ENCODE measurements around the gene PCGF2. TPM values are rescaled to one million over a fixed set of nuclear protein-coding genes. Genes with fewer than 3 reads are reported as not detected.

PCGF2 gene
- total RNA-seq (ENCODE audit: unreplicated experiment) = 70.1 TPM
- long read RNA-seq, partial matches to known transcripts = 1 of 2 reads
- long read RNA-seq, other reads (novel, unspliced or antisense) = 1 of 2 reads

DNA sequence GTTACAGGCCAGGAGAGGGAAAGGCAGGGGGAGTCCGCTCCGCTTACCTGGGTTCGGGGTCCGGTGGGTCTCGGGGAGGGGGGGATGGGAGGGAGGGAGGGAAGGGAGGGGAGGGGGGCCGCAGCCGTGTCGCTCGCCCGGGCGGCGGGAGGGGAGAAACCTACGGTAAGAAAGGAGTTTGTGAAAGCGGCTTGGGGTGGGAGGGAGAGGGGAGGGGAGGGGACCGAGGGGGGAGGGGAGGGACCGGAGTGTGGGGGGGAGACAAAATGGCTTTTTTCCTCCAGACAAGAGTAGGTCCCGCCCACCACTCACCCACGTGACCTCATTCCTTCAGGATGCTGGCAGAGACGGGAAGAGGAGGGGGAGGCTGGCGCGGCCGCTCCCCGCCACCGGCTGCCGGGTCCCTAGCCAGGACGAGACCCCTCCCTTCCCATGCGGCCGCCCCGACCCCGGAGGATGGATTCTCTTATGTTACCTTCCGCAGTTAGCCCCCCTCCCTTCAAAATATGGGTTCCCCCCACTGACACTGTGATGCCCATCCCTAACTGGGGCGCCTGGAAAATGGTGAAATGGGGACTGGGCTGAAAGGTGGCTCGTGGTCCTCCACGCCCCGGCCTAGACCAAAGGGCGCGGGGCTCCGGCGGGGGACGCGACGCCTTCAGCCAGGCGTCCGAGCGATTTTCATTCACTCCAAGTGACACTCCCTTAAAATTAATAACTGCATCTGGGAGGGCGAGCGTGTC is at the start of gene PCGF2:
Gene PCGF2, minus strand, starts transcription at position 188 of the 743 bp plus-strand sequence. CDS start 7,934 bp downstream, outside the sequence.
- H3K4me3 Mint-ChIP-seq (ENCODE audit: unreplicated experiment) = peak within 1 kb of the TSS; percentile 100
- peaks cover 31% of the 10 kb centered on the region for H3K9me3 Mint-ChIP-seq (ENCODE audit: unreplicated experiment)
- peak within 1 kb of the TSS; percentile 89 for H3K27ac Mint-ChIP-seq (ENCODE audit: unreplicated experiment)
- peak; percentile 96 for DNase-seq
- peaks cover 28% of the 10 kb centered on the region for H3K4me1 Mint-ChIP-seq (ENCODE audit: low read depth, unreplicated experiment)
- TF ChIP-seq, protein P1, sequence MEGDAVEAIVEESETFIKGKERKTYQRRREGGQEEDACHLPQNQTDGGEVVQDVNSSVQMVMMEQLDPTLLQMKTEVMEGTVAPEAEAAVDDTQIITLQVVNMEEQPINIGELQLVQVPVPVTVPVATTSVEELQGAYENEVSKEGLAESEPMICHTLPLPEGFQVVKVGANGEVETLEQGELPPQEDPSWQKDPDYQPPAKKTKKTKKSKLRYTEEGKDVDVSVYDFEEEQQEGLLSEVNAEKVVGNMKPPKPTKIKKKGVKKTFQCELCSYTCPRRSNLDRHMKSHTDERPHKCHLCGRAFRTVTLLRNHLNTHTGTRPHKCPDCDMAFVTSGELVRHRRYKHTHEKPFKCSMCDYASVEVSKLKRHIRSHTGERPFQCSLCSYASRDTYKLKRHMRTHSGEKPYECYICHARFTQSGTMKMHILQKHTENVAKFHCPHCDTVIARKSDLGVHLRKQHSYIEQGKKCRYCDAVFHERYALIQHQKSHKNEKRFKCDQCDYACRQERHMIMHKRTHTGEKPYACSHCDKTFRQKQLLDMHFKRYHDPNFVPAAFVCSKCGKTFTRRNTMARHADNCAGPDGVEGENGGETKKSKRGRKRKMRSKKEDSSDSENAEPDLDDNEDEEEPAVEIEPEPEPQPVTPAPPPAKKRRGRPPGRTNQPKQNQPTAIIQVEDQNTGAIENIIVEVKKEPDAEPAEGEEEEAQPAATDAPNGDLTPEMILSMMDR (IDR thresholded peaks at IDR 0.05; ENCODE audit: partially characterized antibody, unreplicated experiment) = no peak
- H3K36me3 Mint-ChIP-seq (ENCODE audit: unreplicated experiment) = peaks cover 10% of the 10 kb centered on the region
- H3K27me3 Mint-ChIP-seq (ENCODE audit: unreplicated experiment) = peaks cover 23% of the 10 kb centered on the region

DNA sequence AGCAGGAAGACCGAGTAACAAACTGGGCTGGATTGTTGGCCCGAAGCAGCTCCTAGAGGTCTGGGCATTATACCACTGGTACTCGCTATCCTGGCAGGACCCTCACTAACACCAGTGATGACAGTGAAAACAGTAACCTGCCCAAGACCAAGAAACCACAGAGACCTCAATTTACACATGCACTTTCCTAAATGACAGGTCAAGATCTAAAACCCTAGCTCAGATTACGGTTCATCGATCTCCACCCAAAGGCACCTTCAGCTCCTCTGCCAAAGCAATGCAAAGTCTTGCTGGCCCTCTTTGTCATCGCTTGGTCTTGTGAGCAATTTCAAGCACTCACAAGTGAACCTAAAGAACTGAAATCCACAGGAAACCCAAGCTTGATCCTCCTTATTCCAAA is 49.7 kb upstream of the PCGF2 start:
- Mint-ChIP-seq H3K27ac (ENCODE audit: unreplicated experiment) (peak overlapping the region; percentile 17), H3K36me3 (ENCODE audit: unreplicated experiment) (peaks cover 11% of the 10 kb centered on the region), H3K27me3 (ENCODE audit: unreplicated experiment) (peaks cover 12% of the 10 kb centered on the region), H3K4me3 (ENCODE audit: unreplicated experiment) (peak overlapping the region; percentile 94), H3K9me3 (ENCODE audit: unreplicated experiment) (peaks cover 9% of the 10 kb centered on the region), H3K4me1 (ENCODE audit: low read depth, unreplicated experiment) (peaks cover 20% of the 10 kb centered on the region)
- DNase-seq = no peak
- TF ChIP-seq, protein P1 (IDR thresholded peaks at IDR 0.05; ENCODE audit: partially characterized antibody, unreplicated experiment) = no peak

DNA sequence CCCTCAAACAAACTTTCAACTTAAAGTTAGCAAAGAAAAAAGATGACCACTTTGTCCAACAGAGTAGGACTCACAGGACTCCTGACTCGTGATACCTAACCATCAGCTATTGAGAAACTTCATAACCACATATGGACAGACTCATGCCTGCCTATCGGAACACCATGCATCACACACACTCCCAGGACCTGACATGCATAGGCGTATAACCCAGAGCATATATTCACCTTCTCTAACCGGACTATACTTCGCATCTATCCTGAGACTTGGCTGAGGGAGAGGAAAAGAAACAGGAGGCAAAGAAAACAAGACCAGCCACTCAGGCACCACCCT is 49.0 kb upstream of the PCGF2 start:
- peak overlapping the region; percentile 94 for H3K4me3 Mint-ChIP-seq (ENCODE audit: unreplicated experiment)
- no peak overlapping the region for H3K27ac Mint-ChIP-seq (ENCODE audit: unreplicated experiment)
- H3K36me3 Mint-ChIP-seq (ENCODE audit: unreplicated experiment) = peaks cover 11% of the 10 kb centered on the region
- peaks cover 12% of the 10 kb centered on the region for H3K27me3 Mint-ChIP-seq (ENCODE audit: unreplicated experiment)
- H3K4me1 Mint-ChIP-seq (ENCODE audit: low read depth, unreplicated experiment) = peaks cover 20% of the 10 kb centered on the region
- peaks cover 9% of the 10 kb centered on the region for H3K9me3 Mint-ChIP-seq (ENCODE audit: unreplicated experiment)
- DNase-seq = no peak
- TF ChIP-seq, protein P1 (IDR thresholded peaks at IDR 0.05; ENCODE audit: partially characterized antibody, unreplicated experiment) = no peak

DNA sequence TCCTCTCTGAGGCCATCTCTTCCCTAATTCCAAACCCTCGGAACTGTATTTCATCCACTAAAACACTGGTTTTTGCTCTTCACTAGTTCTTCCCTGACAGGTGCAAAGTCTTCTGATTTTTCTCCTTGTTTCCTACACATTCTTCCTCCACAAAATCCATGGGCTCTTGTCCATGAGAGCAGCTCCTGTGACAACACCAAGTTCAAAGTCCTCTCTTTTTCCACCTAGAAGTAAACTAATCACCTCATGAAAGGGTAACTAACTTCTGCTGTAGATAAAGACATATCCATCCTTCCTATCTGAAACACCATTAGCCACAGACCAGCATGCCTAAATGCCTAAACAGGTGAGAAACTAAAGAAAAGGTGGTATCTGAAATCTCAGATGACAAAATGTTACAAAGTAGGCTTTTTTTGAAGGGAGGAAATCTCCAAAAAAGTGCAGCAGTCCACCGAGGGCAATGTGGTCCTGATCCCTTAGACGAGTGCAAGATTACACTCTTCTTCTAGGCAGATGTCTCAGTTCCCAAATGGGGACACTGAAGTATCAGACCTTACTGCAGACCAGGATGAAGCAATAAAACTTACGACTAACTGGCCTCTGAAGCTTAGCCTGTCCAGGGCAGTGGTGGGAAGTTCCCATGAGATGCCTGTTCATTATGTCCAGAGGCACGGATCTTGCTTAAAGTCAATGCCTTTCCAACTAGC is 48.5 kb upstream of the PCGF2 start:
- TF ChIP-seq, protein P1 (IDR thresholded peaks at IDR 0.05; ENCODE audit: partially characterized antibody, unreplicated experiment) = no peak
- H3K27me3 Mint-ChIP-seq (ENCODE audit: unreplicated experiment) = peaks cover 12% of the 10 kb centered on the region
- DNase-seq = no peak
- peaks cover 20% of the 10 kb centered on the region for H3K4me1 Mint-ChIP-seq (ENCODE audit: low read depth, unreplicated experiment)
- H3K4me3 Mint-ChIP-seq (ENCODE audit: unreplicated experiment) = peak overlapping the region; percentile 94
- H3K9me3 Mint-ChIP-seq (ENCODE audit: unreplicated experiment) = peaks cover 9% of the 10 kb centered on the region
- H3K27ac Mint-ChIP-seq (ENCODE audit: unreplicated experiment) = no peak overlapping the region
- peaks cover 11% of the 10 kb centered on the region for H3K36me3 Mint-ChIP-seq (ENCODE audit: unreplicated experiment)

DNA sequence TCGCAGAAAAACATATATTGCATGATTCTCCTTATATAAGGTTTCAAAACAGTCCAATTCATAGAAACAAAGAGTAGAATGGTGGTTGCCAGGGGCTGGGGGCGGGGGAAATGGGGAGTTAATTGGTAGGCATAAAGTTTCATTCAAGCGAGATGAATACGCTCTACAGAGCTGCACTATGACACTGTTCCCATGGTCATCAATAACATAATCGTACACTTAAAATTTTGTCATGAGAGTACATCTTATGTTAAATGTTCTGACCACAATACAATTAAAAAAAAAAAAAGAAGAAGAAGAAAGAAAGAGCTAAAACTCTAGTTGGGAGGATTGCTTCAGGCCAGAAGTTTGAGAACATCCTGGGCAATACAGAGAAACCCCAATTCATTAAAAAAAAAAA is 46.1 kb upstream of the PCGF2 start:
- H3K27ac Mint-ChIP-seq (ENCODE audit: unreplicated experiment) = no peak overlapping the region
- DNase-seq = no peak
- TF ChIP-seq, protein P1 (IDR thresholded peaks at IDR 0.05; ENCODE audit: partially characterized antibody, unreplicated experiment) = no peak
- peaks cover 5% of the 10 kb centered on the region for H3K36me3 Mint-ChIP-seq (ENCODE audit: unreplicated experiment)
- H3K4me1 Mint-ChIP-seq (ENCODE audit: low read depth, unreplicated experiment) = peaks cover 24% of the 10 kb centered on the region
- no peak overlapping the region for H3K4me3 Mint-ChIP-seq (ENCODE audit: unreplicated experiment)
- peaks cover 14% of the 10 kb centered on the region for H3K27me3 Mint-ChIP-seq (ENCODE audit: unreplicated experiment)
- peaks cover 4% of the 10 kb centered on the region for H3K9me3 Mint-ChIP-seq (ENCODE audit: unreplicated experiment)
